Peyer's patch (tissue), 4 donors: ENCODE measurements around the gene CCL25.
"Not testable (repeated sequence)": the region's sequence is repeated elsewhere in the genome, so short reads cannot be mapped to it uniquely, and the experiment has no call there.

Source experiments
- POLR2A ChIP-seq, 2 donors: fragments of 450-650 bp; IDR thresholded peaks; one replicate each; pipeline ENCODE4 v1.5.1; 2017; ENCODE audit warnings: antibody characterized with exemption in 2 of 2, mild to moderate bottlenecking in 2 of 2, moderate library complexity in 2 of 2
- TF ChIP-seq, protein P1 (sequence below), 6 experiments: fragments of 450-650 bp in 4 of 6; fragments of 200-600 bp in 2 of 6; sonication (generic) in 1 of 6; IDR thresholded peaks; one replicate each; pipeline ENCODE4 v1.5.1; 2017 to 2019; ENCODE audit warnings: antibody characterized with exemption in 6 of 6, mild to moderate bottlenecking in 3 of 6, moderate library complexity in 1 of 6

GRCh38 chr19:8024256-8024655 lies 28.3 kb upstream of the CCL25 start:
- TF ChIP-seq, protein P1, sequence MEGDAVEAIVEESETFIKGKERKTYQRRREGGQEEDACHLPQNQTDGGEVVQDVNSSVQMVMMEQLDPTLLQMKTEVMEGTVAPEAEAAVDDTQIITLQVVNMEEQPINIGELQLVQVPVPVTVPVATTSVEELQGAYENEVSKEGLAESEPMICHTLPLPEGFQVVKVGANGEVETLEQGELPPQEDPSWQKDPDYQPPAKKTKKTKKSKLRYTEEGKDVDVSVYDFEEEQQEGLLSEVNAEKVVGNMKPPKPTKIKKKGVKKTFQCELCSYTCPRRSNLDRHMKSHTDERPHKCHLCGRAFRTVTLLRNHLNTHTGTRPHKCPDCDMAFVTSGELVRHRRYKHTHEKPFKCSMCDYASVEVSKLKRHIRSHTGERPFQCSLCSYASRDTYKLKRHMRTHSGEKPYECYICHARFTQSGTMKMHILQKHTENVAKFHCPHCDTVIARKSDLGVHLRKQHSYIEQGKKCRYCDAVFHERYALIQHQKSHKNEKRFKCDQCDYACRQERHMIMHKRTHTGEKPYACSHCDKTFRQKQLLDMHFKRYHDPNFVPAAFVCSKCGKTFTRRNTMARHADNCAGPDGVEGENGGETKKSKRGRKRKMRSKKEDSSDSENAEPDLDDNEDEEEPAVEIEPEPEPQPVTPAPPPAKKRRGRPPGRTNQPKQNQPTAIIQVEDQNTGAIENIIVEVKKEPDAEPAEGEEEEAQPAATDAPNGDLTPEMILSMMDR (IDR thresholded peaks at IDR 0.05) = not testable (repeated sequence)
- not testable (repeated sequence) for TF ChIP-seq POLR2A (IDR thresholded peaks at IDR 0.05)
